GM12891 (cell line): Measurements from ENCODE around the gene ATP8A2.

Experiments
- DNase-seq: peaks from one replicate; pipeline ENCODE4 v3.0.0; 2011; ENCODE audit warnings: low spot score; ENCODE audit not compliant: insufficient read length
- FAIRE-seq: peaks from 2 replicates; lab custom pipeline; 2011; peaks lifted over from hg19 to GRCh38; lab: Jason Lieb, UNC
- PAX5 ChIP-seq: IDR thresholded peaks from 2 replicates; pipeline ENCODE4 v1.6.1; 2011; ENCODE audit warnings: low read length, moderate library complexity, mild to moderate bottlenecking; ENCODE audit not compliant: insufficient read depth, severe bottlenecking
- POLR2A ChIP-seq: IDR thresholded peaks from 2 replicates; pipeline ENCODE4 v1.6.1; 2011; ENCODE audit warnings: low read depth, low read length, control low read depth
- POLR2AphosphoS5 ChIP-seq: IDR thresholded peaks from 2 replicates; pipeline ENCODE4 v1.6.1; 2011; ENCODE audit warnings: low read depth, low read length, control low read depth
- POU2F2 ChIP-seq: IDR thresholded peaks from 2 replicates; pipeline ENCODE4 v1.6.1; 2011; ENCODE audit warnings: low read depth, mild to moderate bottlenecking, control low read depth, low read length, moderate library complexity
- SPI1 ChIP-seq: IDR thresholded peaks from 2 replicates; pipeline ENCODE4 v1.6.1; 2011; ENCODE audit warnings: low read depth, low read length, control low read depth
- TAF1 ChIP-seq: IDR thresholded peaks from 2 replicates; pipeline ENCODE4 v1.6.1; 2011; ENCODE audit warnings: low read depth, low read length, control low read depth

Gene ATP8A2

DNA sequence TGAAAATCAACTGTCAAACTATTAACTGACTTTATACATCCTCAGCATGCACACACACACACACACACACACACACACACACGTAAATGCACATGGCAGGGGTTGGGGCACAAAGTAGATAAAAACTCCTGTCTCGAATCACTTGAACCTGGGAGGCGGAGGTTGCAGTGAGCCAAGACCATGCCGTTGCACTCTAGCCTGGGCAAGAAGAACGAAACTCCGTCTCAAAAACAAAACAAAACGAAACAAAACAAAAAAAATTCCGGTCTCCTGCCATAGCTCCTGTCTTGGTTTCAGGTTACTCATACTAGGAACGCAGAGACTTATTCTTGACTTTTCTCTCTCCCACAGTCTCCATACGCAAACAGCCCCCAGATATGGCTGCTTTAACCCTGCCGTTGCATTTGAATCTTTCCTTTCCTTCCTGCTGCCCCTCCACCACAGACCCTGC is 531.1 kb downstream of the ATP8A2 start:
- no peak for TF ChIP-seq POLR2AphosphoS5
- no peak for DNase-seq
- FAIRE-seq, result no peak

DNA sequence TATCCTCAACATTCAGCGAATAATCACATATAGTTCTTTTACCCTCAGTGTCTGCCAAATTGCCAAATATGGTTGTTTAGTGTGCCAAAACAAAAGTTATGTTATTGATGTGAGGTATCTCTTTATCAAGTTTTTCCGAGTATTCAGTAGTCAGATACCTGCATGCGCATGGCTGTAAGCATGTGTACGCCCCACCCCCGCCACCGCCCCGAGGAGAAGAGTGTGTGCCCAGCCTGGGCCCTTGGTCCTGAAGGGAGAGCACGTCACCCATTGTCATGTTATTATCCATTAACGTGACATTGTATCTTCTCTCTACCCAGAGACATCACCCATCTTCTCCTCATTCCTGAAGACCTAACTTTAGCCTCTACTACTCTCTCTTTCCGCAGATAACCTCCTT is 533.1 kb downstream of the ATP8A2 start:
- TF ChIP-seq POLR2A (no peak), TAF1 (no peak), POU2F2 (no peak), SPI1 (no peak), PAX5 (no peak), POLR2AphosphoS5 (no peak)
- DNase-seq (no peak), FAIRE-seq (no peak)

DNA sequence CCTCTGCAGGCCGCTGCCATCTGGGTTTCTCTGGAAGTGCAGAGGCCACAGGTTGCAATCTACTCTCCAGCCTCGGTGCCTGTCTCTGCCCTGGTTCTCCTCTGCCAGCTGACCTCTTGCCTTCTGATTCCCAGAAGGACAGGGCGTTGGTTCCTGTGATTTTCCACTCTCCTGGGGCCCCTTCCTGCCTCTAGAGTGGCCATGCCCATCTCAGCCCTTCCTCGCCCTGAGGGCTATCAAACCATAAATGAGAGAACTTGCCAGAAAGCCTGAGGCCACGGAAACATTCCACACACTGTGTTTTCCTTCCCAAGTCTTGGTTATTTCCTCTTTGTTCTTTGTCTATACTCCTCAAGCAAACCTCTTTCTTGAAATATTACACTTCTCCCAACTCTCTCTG is 533.8 kb downstream of the ATP8A2 start:
- no peak for FAIRE-seq
- no peak for DNase-seq
- no peak for TF ChIP-seq TAF1
- TF ChIP-seq POU2F2, result no peak
- no peak for TF ChIP-seq POLR2AphosphoS5
- no peak for TF ChIP-seq PAX5
- no peak for TF ChIP-seq SPI1
- TF ChIP-seq POLR2A, result no peak

DNA sequence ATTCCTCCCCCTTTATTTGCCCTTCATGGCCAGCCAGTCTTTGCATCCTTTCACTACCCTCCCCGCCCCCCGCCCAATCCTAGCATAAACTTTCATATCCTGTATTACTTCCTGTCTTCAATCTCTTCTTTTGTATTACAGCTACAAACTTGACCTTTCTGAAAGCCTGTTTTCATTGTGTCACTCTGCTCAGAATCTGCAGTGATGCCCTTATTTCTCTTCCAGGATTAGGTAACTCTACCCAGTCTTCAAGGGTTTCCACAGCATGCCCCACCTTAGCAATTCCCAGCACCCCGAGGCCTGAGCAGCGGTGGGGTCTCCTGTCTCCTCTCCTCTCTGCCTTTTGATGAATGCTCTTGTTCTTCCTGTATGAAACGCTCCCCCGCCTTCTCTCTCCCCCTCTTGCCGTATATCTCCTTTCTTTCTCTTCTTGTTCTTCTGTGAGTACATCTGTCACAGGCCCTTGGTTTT is 534.5 kb downstream of the ATP8A2 start:
- DNase-seq (no peak), FAIRE-seq (no peak)
- TF ChIP-seq PAX5 (no peak), POLR2AphosphoS5 (no peak), POU2F2 (no peak), TAF1 (no peak), SPI1 (no peak), POLR2A (no peak)

DNA sequence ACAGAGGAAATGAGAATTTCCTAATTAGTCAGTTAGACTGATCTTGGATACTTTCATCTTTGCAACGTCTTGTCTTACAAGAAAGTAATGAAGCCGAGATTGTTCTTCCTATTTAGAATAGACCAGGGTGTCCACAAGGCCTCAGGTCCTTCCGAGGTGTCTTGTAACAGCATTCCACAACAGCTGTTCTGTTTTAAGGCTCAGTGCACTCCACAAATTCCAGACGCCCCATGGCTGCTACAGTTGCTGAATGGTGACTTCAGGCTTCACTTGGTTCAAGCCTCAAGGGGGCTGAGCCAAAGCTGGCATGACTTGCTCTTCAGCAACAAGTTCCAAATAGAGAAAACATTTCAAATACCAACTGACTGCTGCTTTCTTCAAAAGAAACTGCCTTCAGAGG is 536.6 kb downstream of the ATP8A2 start:
- no peak for FAIRE-seq
- no peak for TF ChIP-seq POLR2AphosphoS5
- no peak for TF ChIP-seq POU2F2
- TF ChIP-seq SPI1, result no peak
- DNase-seq, result no peak

DNA sequence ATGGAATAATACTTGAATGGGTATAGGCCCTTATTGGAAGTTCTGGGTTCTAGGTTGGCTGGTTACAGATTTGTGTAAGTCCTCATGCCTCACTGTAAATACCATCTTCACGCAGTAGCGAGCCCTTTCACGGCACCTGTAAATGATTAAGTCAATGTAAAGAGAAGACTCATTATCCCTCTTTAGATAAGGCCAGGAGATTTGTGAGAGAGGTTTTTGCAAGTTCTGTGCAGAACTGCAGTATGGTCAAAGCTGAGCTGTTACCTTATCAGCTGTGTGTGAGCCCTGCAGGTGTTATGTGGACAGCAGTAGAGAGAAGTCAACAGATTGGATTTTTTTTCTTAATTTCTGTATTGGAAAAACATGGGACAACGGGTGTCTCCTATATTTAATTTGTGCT is 538.5 kb downstream of the ATP8A2 start:
- FAIRE-seq (no peak), DNase-seq (no peak)
- no peak for TF ChIP-seq POLR2A
- no peak for TF ChIP-seq TAF1
- no peak for TF ChIP-seq PAX5
- TF ChIP-seq POU2F2, result no peak
- no peak for TF ChIP-seq POLR2AphosphoS5
- TF ChIP-seq SPI1, result no peak

DNA sequence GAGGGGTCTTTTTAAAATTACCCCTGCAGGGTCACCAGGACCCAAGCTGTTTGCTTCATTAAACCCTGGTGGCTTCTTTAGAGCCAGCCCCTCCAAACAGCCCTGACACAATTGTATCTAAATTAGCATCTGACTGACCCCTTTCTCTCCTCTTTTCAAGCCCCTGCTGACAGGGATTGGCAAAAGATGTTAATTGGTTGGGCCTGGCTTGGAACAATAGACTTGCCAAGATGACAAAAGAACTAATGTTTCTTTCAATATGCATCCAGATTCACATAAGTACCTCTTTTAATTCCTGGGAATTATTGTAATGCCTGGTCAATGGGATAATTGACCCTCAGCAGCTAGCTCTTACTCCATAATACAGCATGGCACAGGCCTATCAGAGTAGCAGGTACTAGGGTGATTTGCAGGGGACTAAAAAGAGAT is 539.2 kb downstream of the ATP8A2 start:
- FAIRE-seq (no peak), DNase-seq (no peak)
- no peak for TF ChIP-seq TAF1
- TF ChIP-seq SPI1, result no peak
- no peak for TF ChIP-seq POLR2A
- no peak for TF ChIP-seq POU2F2
- TF ChIP-seq POLR2AphosphoS5, result no peak
- no peak for TF ChIP-seq PAX5

DNA sequence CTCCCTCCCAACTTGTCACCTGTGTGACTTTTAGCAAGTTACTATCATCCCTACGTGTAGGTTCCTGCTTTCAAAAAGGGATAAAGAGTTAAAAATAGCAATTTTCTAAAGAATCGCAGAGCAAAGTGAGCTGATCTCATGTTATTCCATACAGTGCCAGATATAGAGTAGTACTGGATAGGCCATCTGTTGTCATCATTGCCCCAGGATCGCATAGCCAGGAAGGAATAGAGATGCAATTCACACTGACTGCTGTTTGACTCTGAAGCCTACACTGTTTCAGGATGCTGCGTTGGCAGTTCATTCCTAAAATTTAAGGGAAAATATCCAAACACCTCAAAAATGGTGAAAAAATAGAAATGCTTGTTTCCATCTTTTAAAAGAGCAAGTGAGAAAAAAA is 541.2 kb downstream of the ATP8A2 start:
- DNase-seq, result no peak
- no peak for FAIRE-seq
- TF ChIP-seq POLR2A (no peak), PAX5 (no peak), POLR2AphosphoS5 (no peak), TAF1 (no peak), POU2F2 (no peak), SPI1 (no peak)

DNA sequence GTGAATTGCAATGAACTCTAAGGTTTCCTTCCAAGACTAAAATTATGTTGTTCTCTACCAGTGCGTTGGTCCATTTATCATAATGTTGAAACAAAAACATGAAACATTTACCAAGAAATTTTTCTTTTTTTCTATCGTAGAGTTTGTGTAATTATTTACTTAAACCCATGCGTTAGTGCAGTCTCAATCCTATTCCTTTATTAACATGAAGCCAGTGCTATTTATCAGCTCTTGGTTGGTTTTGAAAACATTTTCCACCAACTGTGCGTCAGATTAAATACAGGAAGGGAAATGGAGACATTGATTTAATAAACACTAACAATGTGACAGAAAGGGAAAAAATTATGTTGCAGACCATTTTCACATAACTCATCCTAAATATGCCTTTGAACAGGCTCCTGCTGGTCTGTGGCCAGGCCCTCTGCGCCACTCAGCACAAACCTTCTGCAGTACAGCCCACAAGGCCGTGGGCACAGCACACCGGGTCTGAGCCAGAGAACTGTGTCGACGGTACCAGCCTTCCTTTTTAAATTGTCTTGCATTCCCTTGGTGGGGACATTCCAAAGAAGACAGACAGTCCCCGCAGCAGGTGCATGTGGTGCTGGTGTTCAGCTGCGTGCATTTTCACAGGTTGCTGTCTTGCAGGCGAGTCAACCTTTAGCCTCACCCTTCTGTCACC is 544.2 kb downstream of the ATP8A2 start:
- FAIRE-seq (no peak), DNase-seq (no peak)
- TF ChIP-seq POLR2A (no peak), POLR2AphosphoS5 (no peak), PAX5 (no peak), SPI1 (no peak), POU2F2 (no peak), TAF1 (no peak)

DNA sequence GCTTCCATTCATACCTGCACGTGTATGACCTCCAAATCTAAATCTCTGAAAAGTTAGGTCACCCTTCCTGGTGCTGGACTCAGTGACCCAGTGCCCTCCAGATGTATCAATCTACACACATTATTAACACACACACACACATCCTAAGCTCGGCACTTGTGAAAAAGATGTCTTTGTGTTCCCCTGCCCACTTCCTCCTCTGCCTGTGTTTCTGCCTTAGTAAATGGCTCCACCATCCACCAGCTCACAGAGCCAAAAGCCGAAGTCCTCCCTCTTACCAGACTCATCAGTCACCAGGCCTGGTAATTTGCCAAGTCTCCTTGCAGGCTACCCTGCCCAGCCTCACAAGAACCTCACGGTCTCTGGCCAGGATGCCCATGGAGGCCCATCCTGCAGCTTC is 548.5 kb downstream of the ATP8A2 start:
- FAIRE-seq (no peak), DNase-seq (no peak)
- TF ChIP-seq PAX5, result no peak
- TF ChIP-seq POLR2A, result no peak
- no peak for TF ChIP-seq POU2F2
- TF ChIP-seq POLR2AphosphoS5, result no peak
- TF ChIP-seq TAF1, result no peak
- TF ChIP-seq SPI1, result no peak
